DOHH2 (cell line): ENCODE results near the gene EPB41L2.

ENCODE experiments used
- CTCF ChIP-seq: fragments of 200-600 bp; sonication (generic); IDR thresholded peaks from one replicate; pipeline ENCODE4 v1.5.1; 2014; ENCODE audit warnings: antibody characterized with exemption, mild to moderate bottlenecking, low read depth, low read length; ENCODE audit not compliant: poor library complexity, severe bottlenecking
- EZH2phosphoT487 ChIP-seq: fragments of 200-600 bp; sonication (generic); IDR thresholded peaks from 2 replicates; pipeline ENCODE4 v1.6.1; 2017; ENCODE audit warnings: borderline replicate concordance, mild to moderate bottlenecking, antibody characterized with exemption, low read length, moderate library complexity, mixed read lengths

GRCh38 chr6:130834482-130835251 lies 228.4 kb downstream of the EPB41L2 start:
- TF ChIP-seq CTCF (no peak), EZH2phosphoT487 (no peak)
